ENCODE results near the gene XPNPEP3. TPM values are rescaled to one million over a fixed set of nuclear protein-coding genes. Genes with fewer than 3 reads are reported as not detected.
"Not testable (repeated sequence)": the region's sequence is repeated elsewhere in the genome, so short reads cannot be mapped to it uniquely, and the experiment has no call there.

Gene XPNPEP3
- total and polyA plus RNA-seq, 2 experiments from 2014 or later, result 6.4 to 11.3 TPM

- H3F3A ChIP-seq (ENCODE audit: insufficient read depth), result no peaks in the 10 kb centered on the region
- no peaks in the 10 kb centered on the region for H3K4me1 ChIP-seq (ENCODE audit: insufficient read depth)
- no peak for DNase-seq
- TF ChIP-seq EZH2phosphoT487 (IDR thresholded peaks at IDR 0.05; ENCODE audit: insufficient read depth, low read depth) (no peak), EZH2 (IDR thresholded peaks at IDR 0.05; ENCODE audit: insufficient read depth, poor library complexity, severe bottlenecking) (no peak)
- 97 to 98% methylated on average over 3 of the region's 3 CpGs for WGBS, 2 experiments (ENCODE audit: low coverage in 1 of 2, low lambda C conversion rate in 2 of 2, missing lambda C conversion rate in 2 of 2)
- H3K79me2 ChIP-seq (ENCODE audit: insufficient read depth), result peaks cover 96% of the 10 kb centered on the region
- no peaks in the 10 kb centered on the region for H3K9me2 ChIP-seq (ENCODE audit: insufficient read depth)
- no peak overlapping the region for H3K4me3 ChIP-seq
- H3K4me2 ChIP-seq (ENCODE audit: unreplicated experiment), result no peak overlapping the region
- in situ Hi-C loops (cut with MboI), result no loop called here
- no peaks in the 10 kb centered on the region for H3K27me3 ChIP-seq (replicated peaks; ENCODE audit: insufficient read depth)
- no peak overlapping the region for H3K27ac ChIP-seq
- H2AFZ ChIP-seq, result no peak overlapping the region
- H3K9me3 ChIP-seq (ENCODE audit: low read depth), result no peaks in the 10 kb centered on the region
- H3K9ac ChIP-seq, result no peak overlapping the region
- H4K20me1 ChIP-seq (ENCODE audit: insufficient read depth), result no peaks in the 10 kb centered on the region; the same call in 1 of the 2 replicates
- H3K36me3 ChIP-seq (ENCODE audit: low read depth), result peaks cover 72% of the 10 kb centered on the region
Measured at GRCh38 chr22:40844951-40845350, 12.0 kb upstream of the XPNPEP3 start.

DNA sequence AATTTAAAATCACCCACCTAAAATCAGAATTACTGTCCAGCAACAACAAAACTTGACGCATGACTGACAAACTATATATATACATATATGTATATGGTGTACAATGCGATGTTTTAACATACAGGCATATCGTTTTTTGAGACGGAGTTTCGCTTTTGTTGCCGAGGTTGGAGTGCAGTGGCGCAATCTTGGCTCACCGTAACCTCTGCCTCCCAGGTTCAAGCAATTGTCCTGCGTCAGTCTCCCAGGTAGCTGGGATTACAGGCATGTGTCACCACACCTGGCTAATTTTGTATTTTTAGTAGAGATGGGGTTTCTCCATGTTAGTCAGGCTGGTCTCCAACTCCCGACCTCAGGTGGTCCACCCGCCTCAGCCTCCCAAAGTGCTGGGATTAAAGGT is 11.1 kb upstream of the XPNPEP3 start:
- H3K4me1 ChIP-seq (ENCODE audit: insufficient read depth); H2AFZ ChIP-seq; H4K20me1 ChIP-seq (ENCODE audit: insufficient read depth); H3K9me3 ChIP-seq (ENCODE audit: low read depth); H3K9ac ChIP-seq; H3F3A ChIP-seq (ENCODE audit: insufficient read depth); H3K4me3 ChIP-seq; H3K27ac ChIP-seq; H3K4me2 ChIP-seq (ENCODE audit: unreplicated experiment); DNase-seq; in situ Hi-C loops (cut with MboI); H3K9me2 ChIP-seq (ENCODE audit: insufficient read depth); H3K27me3 ChIP-seq (replicated peaks; ENCODE audit: insufficient read depth): not testable (repeated sequence)
- 85 to 86% methylated on average over 11 of the region's 11 CpGs for WGBS, 2 experiments (ENCODE audit: low coverage in 1 of 2, low lambda C conversion rate in 2 of 2, missing lambda C conversion rate in 2 of 2)
- H3K36me3 ChIP-seq (ENCODE audit: low read depth), result peaks cover 63% of the 10 kb centered on the region
- H3K79me2 ChIP-seq (ENCODE audit: insufficient read depth), result peaks cover 98% of the 10 kb centered on the region

GRCh38 chr22:40853333-40853732 is 3.6 kb upstream of the XPNPEP3 start:
- Histone ChIP-seq H2AFZ (no peak overlapping the region), H3K9ac (peak overlapping the region; percentile 100), H3K36me3 (ENCODE audit: low read depth) (peaks cover 14% of the 10 kb centered on the region; the same call in 1 of the 2 replicates), H3K79me2 (ENCODE audit: insufficient read depth) (peaks cover 95% of the 10 kb centered on the region), H3K9me3 (ENCODE audit: low read depth) (no peaks in the 10 kb centered on the region), H3F3A (ENCODE audit: insufficient read depth) (peaks cover 20% of the 10 kb centered on the region; the same call in 1 of the 2 replicates), H3K9me2 (ENCODE audit: insufficient read depth) (no peaks in the 10 kb centered on the region), H3K4me2 (ENCODE audit: unreplicated experiment) (peak overlapping the region; percentile 86), H3K4me3 (peak overlapping the region; percentile 100), H3K27ac (peak overlapping the region; percentile 99), H4K20me1 (ENCODE audit: insufficient read depth) (peaks cover 6% of the 10 kb centered on the region; the same call in 1 of the 2 replicates), H3K27me3 (replicated peaks; ENCODE audit: insufficient read depth) (no peaks in the 10 kb centered on the region), H3K4me1 (ENCODE audit: insufficient read depth) (peaks cover 33% of the 10 kb centered on the region)
- TF ChIP-seq EZH2phosphoT487 (IDR thresholded peaks at IDR 0.05; ENCODE audit: insufficient read depth, low read depth) (no peak), EZH2 (IDR thresholded peaks at IDR 0.05; ENCODE audit: insufficient read depth, poor library complexity, severe bottlenecking) (no peak)
- DNase-seq, result peak; percentile 11
- WGBS, 2 experiments (ENCODE audit: low coverage in 1 of 2, low lambda C conversion rate in 2 of 2, missing lambda C conversion rate in 2 of 2), result 66 to 71% methylated on average over 1 of the region's 1 CpG
- in situ Hi-C loops (cut with MboI), result no loop called here

- Histone ChIP-seq H3K4me3 (peak overlapping the region; percentile 100), H3K4me2 (ENCODE audit: unreplicated experiment) (peak overlapping the region; percentile 86), H3F3A (ENCODE audit: insufficient read depth) (peaks cover 20% of the 10 kb centered on the region; the same call in 1 of the 2 replicates), H3K79me2 (ENCODE audit: insufficient read depth) (peaks cover 95% of the 10 kb centered on the region), H3K9ac (peak overlapping the region; percentile 100), H4K20me1 (ENCODE audit: insufficient read depth) (peaks cover 6% of the 10 kb centered on the region; the same call in 1 of the 2 replicates), H2AFZ (no peak overlapping the region), H3K36me3 (ENCODE audit: low read depth) (peaks cover 8% of the 10 kb centered on the region; the same call in 1 of the 2 replicates), H3K27ac (peak overlapping the region; percentile 99), H3K27me3 (replicated peaks; ENCODE audit: insufficient read depth) (no peaks in the 10 kb centered on the region), H3K4me1 (ENCODE audit: insufficient read depth) (peaks cover 38% of the 10 kb centered on the region), H3K9me3 (ENCODE audit: low read depth) (no peaks in the 10 kb centered on the region), H3K9me2 (ENCODE audit: insufficient read depth) (no peaks in the 10 kb centered on the region)
- peak; percentile 48 for DNase-seq
- TF ChIP-seq EZH2 (IDR thresholded peaks at IDR 0.05; ENCODE audit: insufficient read depth, poor library complexity, severe bottlenecking) (no peak), EZH2phosphoT487 (IDR thresholded peaks at IDR 0.05; ENCODE audit: insufficient read depth, low read depth) (no peak)
- WGBS, 2 experiments (ENCODE audit: low coverage in 1 of 2, low lambda C conversion rate in 2 of 2, missing lambda C conversion rate in 2 of 2), result 28 to 29% methylated on average over 3 of the region's 3 CpGs
- in situ Hi-C loops (cut with MboI), result no loop called here
Measured at GRCh38 chr22:40853961-40854360, 3.0 kb upstream of the XPNPEP3 start.
